Fibroblast of villous mesenchyme (primary cell): ENCODE results near the gene METTL24. TPM values are rescaled to one million over a fixed set of nuclear protein-coding genes. Genes with fewer than 3 reads are reported as not detected.

Source experiments
- DNase-seq: peaks from one replicate; pipeline ENCODE4 v3.0.0-alpha.2; 2010; ENCODE audit warnings: low read depth
- H3K4me3 ChIP-seq: 2 replicates; pipeline ENCODE4 v1.5.1; 2011; ENCODE audit warnings: low read depth, mild to moderate bottlenecking, low read length
- CTCF ChIP-seq: IDR thresholded peaks from 2 replicates; pipeline ENCODE4 v1.5.1; 2012; ENCODE audit warnings: low read depth, mild to moderate bottlenecking, low read length; ENCODE audit not compliant: insufficient read depth
- total RNA-seq: library from RNA; depleted of rRNA; stranded (reverse); fragments of >200 nt; gene quantifications from 2 replicates; pipeline ENCODE4 v1.2.3, GENCODE V29; 2012

METTL24 gene
- total RNA-seq, 1 donor, result not detected

- peak; percentile 58 for DNase-seq
- no peak for TF ChIP-seq CTCF
Measured at GRCh38 chr6:110232450-110232849, 125.7 kb downstream of the METTL24 start.

DNA sequence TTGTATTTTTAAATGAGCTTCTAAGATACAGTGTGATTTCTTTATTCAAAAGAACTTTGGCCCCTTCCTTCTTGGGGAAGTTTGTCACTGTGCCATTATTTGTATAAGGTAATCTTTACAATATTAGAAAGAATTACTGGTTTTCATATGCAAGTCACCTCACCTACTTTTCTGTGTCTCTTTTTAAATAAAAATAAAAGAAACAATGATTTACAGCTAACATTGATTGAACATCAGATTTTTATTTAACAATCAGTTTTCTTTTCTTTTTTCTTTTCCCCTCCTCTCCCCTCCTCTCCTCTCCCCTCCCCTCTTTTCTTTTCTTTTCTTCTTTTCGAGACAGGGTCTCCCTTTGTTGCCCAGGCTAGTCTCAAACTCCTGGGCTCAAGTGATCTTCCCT, 131.9 kb downstream of the METTL24 start:
- TF ChIP-seq CTCF, result no peak
- no peak overlapping the region for H3K4me3 ChIP-seq
- DNase-seq, result no peak

More at GRCh38 chr6:110232450-110232849, 125.7 kb downstream of the METTL24 start:
- no peak overlapping the region for H3K4me3 ChIP-seq

GRCh38 chr6:110221738-110222137, 136.4 kb downstream of the METTL24 start:
- no peak for TF ChIP-seq CTCF
- DNase-seq, result peak; percentile 17
- H3K4me3 ChIP-seq, result no peak overlapping the region

GRCh38 chr6:110217266-110217665, 140.9 kb downstream of the METTL24 start:
- no peak for TF ChIP-seq CTCF
- DNase-seq, result peak; percentile 11
- H3K4me3 ChIP-seq, result no peak overlapping the region

DNA sequence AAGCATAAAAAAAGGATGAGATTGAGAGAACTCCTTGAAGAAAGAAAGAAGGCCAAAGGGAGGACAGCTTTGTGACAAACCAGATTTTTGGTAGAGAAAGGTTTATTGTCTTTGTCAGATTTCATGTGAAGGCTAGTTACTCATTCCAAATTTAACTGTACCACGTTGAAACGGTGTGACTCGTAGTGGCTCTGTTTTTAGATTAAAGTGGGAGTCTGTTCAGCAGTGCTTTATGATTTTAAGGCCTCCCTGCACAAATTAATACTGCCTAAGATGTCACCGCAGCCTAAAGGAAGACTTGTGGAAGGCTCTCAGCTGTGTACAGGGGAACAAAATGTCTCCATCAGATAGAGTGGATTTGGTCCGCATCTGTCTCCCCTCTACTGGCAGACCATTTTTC, 142.0 kb downstream of the METTL24 start:
- DNase-seq, result no peak
- TF ChIP-seq CTCF, result no peak
- H3K4me3 ChIP-seq, result no peak overlapping the region

- DNase-seq, result no peak
- no peak for TF ChIP-seq CTCF
- no peak overlapping the region for H3K4me3 ChIP-seq
Measured at GRCh38 chr6:110214338-110214737, 143.8 kb downstream of the METTL24 start.

GRCh38 chr6:110211753-110212152, 146.4 kb downstream of the METTL24 start:
- no peak for DNase-seq
- TF ChIP-seq CTCF, result no peak
- no peak overlapping the region for H3K4me3 ChIP-seq
